B cell (primary cell): ENCODE results near the gene SOHLH1.

Source experiments
- CTCF ChIP-seq: fragments of 200-600 bp; IDR thresholded peaks from one replicate; pipeline ENCODE4 v1.8.0; 2022; ENCODE audit warnings: antibody characterized with exemption, mild to moderate bottlenecking
- EZH2 ChIP-seq: IDR thresholded peaks from 2 replicates; pipeline ENCODE4 v1.6.1; 2012; ENCODE audit warnings: borderline replicate concordance, low read depth, mild to moderate bottlenecking, moderate library complexity, low read length; ENCODE audit not compliant: insufficient read depth, poor library complexity, severe bottlenecking

GRCh38 chr9:135716045-135716444 lies 16.8 kb upstream of the SOHLH1 start:
- no peak for TF ChIP-seq CTCF
- TF ChIP-seq EZH2, result no peak
